Stomach (tissue), 9 donors: ENCODE results near the gene STX1A. TPM values are rescaled to one million over a fixed set of nuclear protein-coding genes. Genes with fewer than 3 reads are reported as not detected.

Experiments
- DNase-seq, 2 donors: peaks; one replicate each; pipeline versions ENCODE4 v3.0.0 to v3.0.0-alpha.2; 2013 to 2019
- H3K27ac ChIP-seq, 5 donors: fragments of 200-600 bp in 4 of 5; sonication (generic) in 4 of 5; one replicate each; pipeline ENCODE4 v1.5.1; 2013 to 2019; ENCODE audit warnings: mild to moderate bottlenecking in 1 of 5, moderate library complexity in 1 of 5
- H3K27me3 ChIP-seq, 3 donors: fragments of 200-600 bp; sonication (generic); one replicate each; pipeline ENCODE4 v1.5.1; 2017 to 2019; ENCODE audit warnings: mixed run types in 1 of 3
- H3K36me3 ChIP-seq, 4 donors: fragments of 200-600 bp; sonication (generic); 1 replicate in 3 of 4; 2 replicates in 1 of 4; pipeline ENCODE4 v1.5.1; 2016 to 2019
- H3K4me1 ChIP-seq, 4 donors: fragments of 200-600 bp; sonication (generic); one replicate each; pipeline ENCODE4 v1.5.1; 2016 to 2019
- H3K4me3 ChIP-seq, 4 donors: fragments of 200-600 bp; sonication (generic) in 3 of 4; one replicate each; pipeline ENCODE4 v1.5.1; 2016 to 2019; ENCODE audit warnings: mild to moderate bottlenecking in 1 of 4
- H3K9me3 ChIP-seq, 4 donors: fragments of 200-600 bp; sonication (generic); one replicate each; pipeline ENCODE4 v1.5.1; 2016 to 2019
- CTCF ChIP-seq, 7 experiments: fragments of 450-650 bp in 4 of 7; fragments of 200-600 bp in 3 of 7; sonication (generic) in 3 of 7; IDR thresholded peaks; one replicate each; pipeline ENCODE4 v1.5.1; 2016 to 2019; ENCODE audit warnings: antibody characterized with exemption in 7 of 7, control low read depth in 2 of 7, mild to moderate bottlenecking in 1 of 7
- EP300 ChIP-seq: sonication (generic); formaldehyde crosslinking; IDR thresholded peaks from one replicate; pipeline ENCODE4 v1.6.1; 2017; ENCODE audit warnings: antibody characterized with exemption
- POLR2A ChIP-seq, 4 donors: fragments of 450-650 bp; IDR thresholded peaks; one replicate each; pipeline ENCODE4 v1.6.1; 2016; ENCODE audit warnings: antibody characterized with exemption in 4 of 4, control low read depth in 2 of 4, mild to moderate bottlenecking in 1 of 4, moderate library complexity in 1 of 4
- POLR2AphosphoS5 ChIP-seq, 3 donors: sonication (generic); formaldehyde crosslinking; IDR thresholded peaks; one replicate each; pipeline ENCODE4 v1.6.1; 2016; ENCODE audit warnings: antibody characterized with exemption in 3 of 3
- WGBS, 5 donors: extraction: QIAGEN DNeasy Blood & Tissue Kit in 3 of 5; methylation state at CpG; one replicate each; pipeline versions ENCODE4 v1.1.5 to v1.1.7; 2013 to 2018; 5-methylcytosine and 5-hydroxymethylcytosine counted together
- intact Hi-C: fragments of 100-400 bp; cut with DNase I; formaldehyde crosslinking; loops from one replicate; pipeline ENCODE4 v1.15.1; 2023; ENCODE audit warnings: low total_unique reads
- polyA plus RNA-seq, 3 donors: library from polyadenylated mRNA; stranded (reverse); fragments of 200-250 nt; gene quantifications; one replicate each; pipeline ENCODE4 v1.2.3, GENCODE V29; 2013
- total RNA-seq, 5 donors: library from RNA; depleted of rRNA; stranded (reverse); fragments of >200 nt; gene quantifications; one replicate each; pipeline versions ENCODE4 v1.1.0 to v1.2.3, GENCODE V29; 2014 to 2016
- donor health status: healthy with polysubstance abuse.
- donor health status: Bipolar disorder and iron deficiency.
- donor health status: healthy.

Gene STX1A
- total and polyA plus RNA-seq, 8 donors: 1.1 to 57.2 (median 4.2) TPM; not detected in 1

DNA sequence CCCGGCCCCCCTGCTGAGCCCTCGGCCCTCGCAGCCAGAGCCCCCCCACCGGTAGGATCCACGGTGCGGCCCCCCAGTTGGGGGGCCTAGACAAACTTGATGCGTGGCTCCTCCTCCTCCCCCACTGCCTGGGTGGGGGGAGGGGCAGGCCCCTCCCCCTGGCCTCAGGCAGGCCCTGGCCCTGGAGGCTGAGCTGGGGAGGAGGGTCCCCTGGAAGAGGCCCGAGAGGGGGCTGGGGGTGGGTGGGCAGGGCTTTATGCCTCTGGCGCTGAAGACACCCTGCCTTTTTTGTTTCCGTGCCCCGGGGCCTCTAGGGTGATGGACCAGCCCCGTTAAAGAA lies 48.2 kb downstream of the STX1A start:
- no peak for DNase-seq
- H3K9me3 ChIP-seq: no peaks in the 10 kb centered on the region
- whole genome bisulfite sequencing, 5 donors: 46 to 68% (median 50%) methylated on average over 4 to 12 of the region's 12 CpGs
- H3K27me3 ChIP-seq: peaks cover 0 to 15% (median 5%) of the 10 kb centered on the region in 3 donors
- TF ChIP-seq POLR2AphosphoS5 (IDR thresholded peaks at IDR 0.05) (no peak), EP300 (no peak), CTCF (IDR thresholded peaks at IDR 0.05) (no peak), POLR2A (IDR thresholded peaks at IDR 0.05) (no peak)
- intact Hi-C loops: no loop called here
- H3K4me3 ChIP-seq: no peak overlapping the region
- no peak overlapping the region for H3K27ac ChIP-seq
- H3K36me3 ChIP-seq: no peaks in the 10 kb centered on the region
- H3K4me1 ChIP-seq: peaks cover 18 to 24% (median 19%) of the 10 kb centered on the region in 4 donors

- Histone ChIP-seq H3K36me3 (no peaks in the 10 kb centered on the region), H3K4me1 (peaks cover 18 to 27% (median 22%) of the 10 kb centered on the region in 4 donors), H3K27me3 (peaks cover 0 to 15% (median 5%) of the 10 kb centered on the region in 3 donors), H3K4me3 (no peak overlapping the region), H3K27ac (no peak overlapping the region), H3K9me3 (no peaks in the 10 kb centered on the region)
- DNase-seq: no peak
- TF ChIP-seq POLR2A (IDR thresholded peaks at IDR 0.05) (no peak), CTCF (IDR thresholded peaks at IDR 0.05) (no peak), EP300 (no peak), POLR2AphosphoS5 (IDR thresholded peaks at IDR 0.05) (no peak)
- intact Hi-C loops: no loop called here
- whole genome bisulfite sequencing, 5 donors: 79 to 92% (median 84%) methylated on average over 12 of the region's 12 CpGs
These were observed 49.5 kb downstream of the STX1A start for GRCh38 chr7:73669858-73670385.

DNA sequence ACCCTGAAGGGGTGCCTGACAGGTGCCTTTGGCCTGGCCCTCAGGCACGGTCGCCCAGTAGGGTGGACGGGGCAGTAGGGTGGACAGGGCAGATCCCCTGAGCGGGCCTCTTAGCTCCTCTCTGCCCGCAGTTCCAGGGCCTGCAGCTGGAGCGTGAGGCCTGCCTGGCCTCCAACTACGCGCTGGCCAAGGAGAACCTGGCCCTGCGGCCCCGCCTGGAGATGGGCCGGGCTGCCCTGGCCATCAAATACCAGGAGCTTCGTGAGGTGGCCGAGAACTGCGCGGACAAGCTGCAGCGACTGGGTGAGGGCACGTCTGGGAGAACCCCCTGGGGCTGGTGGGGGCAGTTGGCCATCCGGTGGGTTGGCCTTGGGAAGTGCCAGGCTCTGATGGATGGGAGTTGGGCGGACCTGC lies 50.2 kb downstream of the STX1A start:
- TF ChIP-seq POLR2AphosphoS5 (IDR thresholded peaks at IDR 0.05) (no peak), EP300 (no peak), POLR2A (IDR thresholded peaks at IDR 0.05) (no peak), CTCF (IDR thresholded peaks at IDR 0.05) (no peak)
- no peaks in the 10 kb centered on the region for H3K36me3 ChIP-seq
- H3K4me3 ChIP-seq: peak overlapping the region in 1 of 4 donors; percentile 64
- no peak overlapping the region for H3K27ac ChIP-seq
- no peaks in the 10 kb centered on the region for H3K9me3 ChIP-seq
- H3K27me3 ChIP-seq: peaks cover 0 to 15% (median 5%) of the 10 kb centered on the region in 3 donors
- intact Hi-C loops: no loop called here
- WGBS, 5 donors: 68 to 82% (median 74%) methylated on average over 7 to 19 of the region's 19 CpGs
- peaks cover 18 to 27% (median 22%) of the 10 kb centered on the region in 4 donors for H3K4me1 ChIP-seq
- DNase-seq: peak in 1 of 2 donors; percentile 39

- H3K4me3 ChIP-seq: peak overlapping the region; percentile 64 to 85 (median 66)
- 16 to 30% (median 27%) methylated on average over 5 of the region's 5 CpGs for WGBS, 5 donors
- no peak for TF ChIP-seq POLR2AphosphoS5 (IDR thresholded peaks at IDR 0.05)
- no peak for TF ChIP-seq POLR2A (IDR thresholded peaks at IDR 0.05)
- no peak for TF ChIP-seq CTCF (IDR thresholded peaks at IDR 0.05)
- no peak for TF ChIP-seq EP300
- intact Hi-C loops: no loop called here
- no peaks in the 10 kb centered on the region for H3K36me3 ChIP-seq
- no peak for DNase-seq
- peak overlapping the region in 2 of 5 donors; percentile 67 to 77 for H3K27ac ChIP-seq
- H3K4me1 ChIP-seq: peaks cover 18 to 27% (median 22%) of the 10 kb centered on the region in 4 donors
- H3K9me3 ChIP-seq: no peaks in the 10 kb centered on the region
- peaks cover 0 to 17% (median 5%) of the 10 kb centered on the region in 3 donors for H3K27me3 ChIP-seq
These were observed 50.6 kb downstream of the STX1A start for GRCh38 chr7:73668886-73669230.
